GM12878 (cell line): Measurements from ENCODE around the gene BTBD1. TPM values are rescaled to one million over a fixed set of nuclear protein-coding genes. Genes with fewer than 3 reads are reported as not detected.

ENCODE experiments used
- ATAC-seq: fragments of 200-7000 bp; cut with Tn5 transposase; 3 replicates; pipeline ENCODE4 v1.9.1; 2020; ENCODE audit warnings: mild to moderate bottlenecking, moderate library complexity
- BruUV-seq: library from RNA; stranded (reverse); fragments of 400-500 nt; replicated peaks from 2 replicates; lab custom pipeline; 2021; lab: Mats Ljungman, UMichigan
- CTCF ChIA-PET: fragments of 300-600 bp; sonication (Branson Sonifier 250); formaldehyde crosslinking; extraction: SDS; loops from one replicate; lab custom pipeline; 2021; ENCODE audit warnings: inconsistent platforms; lab: Yijun Ruan, JAX
- POLR2A ChIA-PET: fragments of 350-600 bp; formaldehyde crosslinking; extraction: SDS; loops from one replicate; lab custom pipeline; 2021; ENCODE audit warnings: inconsistent platforms; lab: Charles Lee
- RAD21 ChIA-PET: fragments of 300-600 bp; sonication (Branson Sonifier 250); formaldehyde crosslinking; loops from one replicate; lab custom pipeline; 2023; ENCODE audit warnings: antibody characterized with exemption; ENCODE audit not compliant: unreplicated experiment; lab: Charles Lee
- SMC1A ChIA-PET: fragments of 300-600 bp; sonication (Branson Sonifier 250); formaldehyde crosslinking; loops from one replicate; lab custom pipeline; 2023; ENCODE audit not compliant: unreplicated experiment, uncharacterized antibody; lab: Charles Lee
- DNase-seq: peaks from one replicate; pipeline ENCODE4 v3.0.0-alpha.2; 2011; ENCODE audit warnings: low read depth, low spot score
- FAIRE-seq: peaks from 3 replicates; lab custom pipeline; 2011; peaks lifted over from hg19 to GRCh38; lab: Jason Lieb, UNC
- H2AFZ ChIP-seq: 2 replicates; pipeline ENCODE4 v1.6.0; 2011; ENCODE audit warnings: low read depth, low read length, control low read depth; ENCODE audit not compliant: control insufficient read depth
- H3K27ac ChIP-seq: 2 replicates; pipeline ENCODE4 v1.5.1; 2011; ENCODE audit warnings: control low read depth; ENCODE audit not compliant: control insufficient read depth, insufficient read depth
- H3K27me3 ChIP-seq, 2 experiments: replicated peaks in 1 of 2; 2 replicates each; pipeline versions ENCODE4 v1.6.0 to v1.6.1; 2011; ENCODE audit warnings: low read length in 1 of 2; ENCODE audit not compliant: control insufficient read depth in 2 of 2, insufficient read depth in 2 of 2
- H3K36me3 ChIP-seq, 2 experiments: 2 replicates each; pipeline ENCODE4 v1.5.1; 2011; ENCODE audit warnings: low read length in 1 of 2; ENCODE audit not compliant: control insufficient read depth in 2 of 2, insufficient read depth in 2 of 2
- H3K4me1 ChIP-seq: 2 replicates; pipeline ENCODE4 v1.6.1; 2011; ENCODE audit warnings: mild to moderate bottlenecking, low read length, moderate library complexity, mixed read lengths; ENCODE audit not compliant: control insufficient read depth, insufficient read depth
- H3K4me2 ChIP-seq: 2 replicates; pipeline ENCODE4 v1.6.0; 2011; ENCODE audit warnings: control low read depth; ENCODE audit not compliant: control insufficient read depth, insufficient read depth
- H3K4me3 ChIP-seq: fragments of 200-600 bp; sonication (generic); 2 replicates; pipeline ENCODE4 v1.5.1; 2016
- H3K79me2 ChIP-seq: 2 replicates; pipeline ENCODE4 v1.6.0; 2011; ENCODE audit warnings: low read length; ENCODE audit not compliant: control insufficient read depth, insufficient read depth
- H3K9ac ChIP-seq: 2 replicates; pipeline ENCODE4 v1.8.0; 2011; ENCODE audit warnings: low read length, control low read depth, mixed read lengths; ENCODE audit not compliant: control insufficient read depth, insufficient read depth
- H3K9me3 ChIP-seq: replicated peaks from 3 replicates; pipeline ENCODE4 v1.5.1; 2011; ENCODE audit warnings: mild to moderate bottlenecking, low read length; ENCODE audit not compliant: control insufficient read depth, insufficient read depth
- H4K20me1 ChIP-seq: 2 replicates; pipeline ENCODE4 v1.6.0; 2011; ENCODE audit not compliant: control insufficient read depth, insufficient read depth
- CBX5 ChIP-seq: sonication (generic); IDR thresholded peaks from 2 replicates; pipeline ENCODE4 v1.6.1; 2016; ENCODE audit warnings: low read depth, moderate library complexity, mild to moderate bottlenecking, inconsistent platforms
- EP300 ChIP-seq, 2 experiments: fragments of 150-350 bp in 1 of 2; IDR thresholded peaks; 2 replicates each; pipeline ENCODE4 v1.6.1; 2011 to 2012; ENCODE audit warnings: low read depth in 2 of 2, low read length in 2 of 2, borderline replicate concordance in 1 of 2, improper control_type of control experiment in 1 of 2, inconsistent platforms in 1 of 2; ENCODE audit not compliant: control insufficient read depth in 1 of 2
- MEF2A ChIP-seq: IDR thresholded peaks from 2 replicates; pipeline ENCODE4 v1.6.1; 2011; ENCODE audit warnings: low read depth, mild to moderate bottlenecking, low read length, moderate library complexity; ENCODE audit not compliant: insufficient read depth
- RELB ChIP-seq: fragments of 450-650 bp; IDR thresholded peaks from 2 replicates; pipeline ENCODE4 v1.6.1; 2017; ENCODE audit warnings: low read depth, mild to moderate bottlenecking, moderate library complexity
- WGBS: methylation state at CpG from one replicate; pipeline ENCODE4 v1.1.6; 2016; ENCODE audit warnings: low lambda C conversion rate; ENCODE audit not compliant: insufficient replicate concordance, insufficient coverage; ENCODE audit errors: missing lambda C conversion rate; 5-methylcytosine and 5-hydroxymethylcytosine counted together
- in situ Hi-C: fragments of 300-500 bp; cut with MboI; formaldehyde crosslinking; loops from 9 replicates; pipeline ENCODE4 v1.14.3; 2018; ENCODE audit warnings: mixed read lengths
- intact Hi-C: fragments of 100-400 bp; cut with micrococcal nuclease; formaldehyde crosslinking; loops from one replicate; pipeline ENCODE4 v1.14.2; 2022; ENCODE audit not compliant: unreplicated experiment
- polyA plus RNA-seq, 11 experiments: library from polyadenylated mRNA; depleted of rRNA in 4 of 11; unstranded in 6 of 11; stranded (reverse) in 5 of 11; fragments of >200 nt; fragmentation: Nextera tagmentation in 4 of 11; fragmentation: Illumina TruSeq in 1 of 11; extraction: Ambion mirVana in 4 of 11; extraction: Trizol in 1 of 11; gene quantifications; 1 replicate in 1 of 11; 2 replicates in 10 of 11; pipeline versions ENCODE4 v1.2.1 to v1.2.3, GENCODE V29; 2011 to 2016; ENCODE audit warnings: inconsistent platforms in 2 of 11, missing spikeins in 2 of 11, low read depth in 1 of 11
- total RNA-seq, 4 experiments: library from RNA; depleted of rRNA in 3 of 4; stranded (reverse); fragments of >200 nt in 3 of 4; fragmentation: Illumina TruSeq in 1 of 4; extraction: Trizol in 1 of 4; gene quantifications; 2 replicates each; pipeline versions ENCODE4 v1.2.1 to v1.2.3, GENCODE V29; 2013 to 2021

The BTBD1 gene
- total and polyA plus RNA-seq, 10 of the 15 experiments (the other 5 are each of a cell fraction or from before 2014, with no cell fraction given): 17.5 to 90.4 (median 73.1) TPM

GRCh38 chr15:83066034-83066733, 868 bp downstream of the BTBD1 start:
- 2% methylated on average over 41 of the region's 42 CpGs for WGBS

More at GRCh38 chr15:83066034-83066733, 868 bp downstream of the BTBD1 start:
- SMC1A ChIA-PET: interaction anchor here (1.0 kb wide), 1 partner anchor 9 kb away, joined by 3 read pairs; no protein-coding TSS in a partner anchor
- in situ Hi-C loops (no loop called here), intact Hi-C loops (loop anchor here (2.0 to 5.0 kb wide), 3 partner anchors 54 to 524 kb away; partner anchors contain the start of genes C15orf40 and RPS17)
- H2AFZ ChIP-seq: no peak overlapping the region
- RAD21 ChIA-PET: interaction anchor here (0.9 to 1.4 kb wide), 4 partner anchors 28 to 314 kb away, joined by 3 to 4 read pairs (median 3); no protein-coding TSS in a partner anchor
- TF ChIP-seq EP300 (IDR thresholded peaks at IDR 0.05; ENCODE audit: borderline replicate concordance in 1 of 2, control insufficient read depth in 1 of 2, low read depth in 2 of 2, low read length in 2 of 2) (no peak), RELB (0 out of 2 replicates have a peak, but pooled peaks have one; percentile 12), CBX5 (no peak), MEF2A (no peak)
- BruUV-seq: no TSS peak
- H3K36me3 ChIP-seq: 0 out of 4 replicates have a peak, but pooled peaks cover 0 to 4% of the 10 kb centered on the region in 2 experiments
- POLR2A ChIA-PET: interaction anchor here (0.6 to 1.8 kb wide), 3 partner anchors 9 to 142 kb away, joined by 3 to 8 read pairs (median 4); no protein-coding TSS in a partner anchor
- H3K4me2 ChIP-seq: peak overlapping the region; percentile 96
- peaks cover 63% of the 10 kb centered on the region for H3K79me2 ChIP-seq
- peak overlapping the region; percentile 93 for H3K27ac ChIP-seq
- no peaks in the 10 kb centered on the region; the same call in 2 of the 3 replicates for H3K9me3 ChIP-seq
- no peaks in the 10 kb centered on the region for H3K27me3 ChIP-seq
- peaks cover 11% of the 10 kb centered on the region; the same call in 1 of the 2 replicates for H4K20me1 ChIP-seq
- H3K4me3 ChIP-seq: peak overlapping the region; percentile 96
- peak overlapping the region; percentile 94 for H3K9ac ChIP-seq
- CTCF ChIA-PET: interaction anchor here (0.5 to 2.0 kb wide), 6 partner anchors 9 to 1576 kb away, joined by 3 to 9 read pairs (median 4); partner anchors contain the start of gene C15orf40
- no peak for DNase-seq
- peaks cover 21% of the 10 kb centered on the region for H3K4me1 ChIP-seq
- no peak for ATAC-seq
- FAIRE-seq: no peak
